ENCODE measurements around the gene CC2D1B. TPM values are rescaled to one million over a fixed set of nuclear protein-coding genes. Genes with fewer than 3 reads are reported as not detected.

The CC2D1B gene
- total and polyA plus RNA-seq, 9 of the 15 experiments (the other 6 are each of a cell fraction or from before 2014, with no cell fraction given), result 1.2 to 33.6 (median 25.5) TPM

GRCh38 chr1:52365071-52365745, 797 bp downstream of the CC2D1B start (continued):
- TF ChIP-seq ATF3 (IDR thresholded peaks at IDR 0.05) (peak; percentile 87), ATF3 (CRISPR knock-in tag; conservative IDR thresholded peaks at IDR 0.05) (peak; percentile 65; the same call in 1 of the 2 replicates), ZNF316 (IDR thresholded peaks at IDR 0.05) (peak; percentile 97), POLR2B (IDR thresholded peaks at IDR 0.05; ENCODE audit: low read depth, partially characterized antibody) (peak; percentile 25), SPI1 (IDR thresholded peaks at IDR 0.05; ENCODE audit: borderline replicate concordance, low read depth, low read length) (0 out of 2 replicates have a peak, but pooled peaks have one; percentile 1), VEZF1 (CRISPR knock-in tag; IDR thresholded peaks at IDR 0.05) (no peak), BCL6 (CRISPR knock-in tag; IDR thresholded peaks at IDR 0.05) (no peak), L3MBTL2 (IDR thresholded peaks at IDR 0.05) (peak; percentile 92), ZC3H4 (CRISPR knock-in tag; IDR thresholded peaks at IDR 0.05; ENCODE audit: borderline replicate concordance) (peak; percentile 37; the same call in 1 of the 2 replicates), NFYB (IDR thresholded peaks at IDR 0.05; ENCODE audit: extremely low read depth, insufficient read length) (no peak), JUN (IDR thresholded peaks at IDR 0.05; ENCODE audit: borderline replicate concordance, low read depth, low read length) (peak; percentile 64; the same call in 1 of the 2 replicates), JUN (CRISPR knock-in tag; IDR thresholded peaks at IDR 0.05; ENCODE audit: borderline replicate concordance) (no peak), TBP (optimal IDR thresholded peaks at IDR 0.05; ENCODE audit: low read depth, low read length) (peak; percentile 19), NR1H2 (CRISPR knock-in tag; IDR thresholded peaks at IDR 0.05) (peak; percentile 81), ZNF766 (CRISPR knock-in tag; conservative IDR thresholded peaks at IDR 0.05) (peak; percentile 54; the same call in 1 of the 2 replicates), RNF2 (IDR thresholded peaks at IDR 0.05) (0 out of 2 replicates have a peak, but pooled peaks have one; percentile 43)
- TF ChIP-seq, protein P1, sequence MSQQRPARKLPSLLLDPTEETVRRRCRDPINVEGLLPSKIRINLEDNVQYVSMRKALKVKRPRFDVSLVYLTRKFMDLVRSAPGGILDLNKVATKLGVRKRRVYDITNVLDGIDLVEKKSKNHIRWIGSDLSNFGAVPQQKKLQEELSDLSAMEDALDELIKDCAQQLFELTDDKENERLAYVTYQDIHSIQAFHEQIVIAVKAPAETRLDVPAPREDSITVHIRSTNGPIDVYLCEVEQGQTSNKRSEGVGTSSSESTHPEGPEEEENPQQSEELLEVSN (IDR thresholded peaks at IDR 0.05; ENCODE audit: borderline replicate concordance in 1 of 2, extremely low read depth in 1 of 2, insufficient read depth in 1 of 2, insufficient read length in 1 of 2, low read depth in 1 of 2, low read length in 1 of 2, poor library complexity in 1 of 2, severe bottlenecking in 1 of 2), result peak; percentile 74 to 84
